ENCODE data around the gene BTBD9. TPM values are rescaled to one million over a fixed set of nuclear protein-coding genes. Genes with fewer than 3 reads are reported as not detected.
"Not testable (repeated sequence)": the region's sequence is repeated elsewhere in the genome, so short reads cannot be mapped to it uniquely, and the experiment has no call there.

The BTBD9 gene
- total and polyA plus RNA-seq, 9 of the 15 experiments (the other 6 are each of a cell fraction or from before 2014, with no cell fraction given), result 0.08 to 1.6 (median 0.58) TPM

GRCh38 chr6:38625217-38625616 is 14.5 kb downstream of the BTBD9 start (continued):
- TF ChIP-seq NRF1 (conservative IDR thresholded peaks at IDR 0.05 in 1 of 2, IDR thresholded peaks at IDR 0.05 in 1 of 2) (no peak), MITF (IDR thresholded peaks at IDR 0.05) (no peak), NFRKB (IDR thresholded peaks at IDR 0.05; ENCODE audit: low read depth) (no peak), ZNF407 (IDR thresholded peaks at IDR 0.05; ENCODE audit: low read depth) (no peak), MLLT1 (IDR thresholded peaks at IDR 0.05) (no peak)

- H2AFZ ChIP-seq (ENCODE audit: low read depth, low read length); POLR2A ChIA-PET; intact Hi-C loops (cut with micrococcal nuclease); ATAC-seq; FAIRE-seq; H3K4me3 ChIP-seq; H3K27ac ChIP-seq (ENCODE audit: extremely low read depth, low read depth, low read length); H3K4me1 ChIP-seq (replicated peaks in 1 of 2; ENCODE audit: control insufficient read depth in 2 of 2, insufficient read depth in 2 of 2, low read length in 2 of 2); CTCF ChIA-PET (ENCODE audit: low intra/inter-chr PET ratio); H3K9ac ChIP-seq (ENCODE audit: insufficient read depth in 1 of 2, low read depth in 2 of 2, low read length in 2 of 2); H3K9me3 ChIP-seq (replicated peaks; ENCODE audit: control insufficient read depth, insufficient read depth, low read depth, low read length); H3K9me1 ChIP-seq (ENCODE audit: control insufficient read depth, insufficient read depth, low read length); DNase-seq (ENCODE audit: extremely low read depth in 1 of 4, low spot score in 3 of 4); in situ Hi-C loops (cut with MboI); H3K79me2 ChIP-seq (ENCODE audit: control insufficient read depth, insufficient read depth, low read length); H3K36me3 ChIP-seq (ENCODE audit: control insufficient read depth, insufficient read depth, low read length); BruUV-seq (replicated peaks); H3K4me2 ChIP-seq (ENCODE audit: insufficient read depth, low read length); H4K20me1 ChIP-seq (replicated peaks; ENCODE audit: control insufficient read depth, insufficient read depth, low read length): not testable (repeated sequence)
- peaks cover 12 to 34% of the 10 kb centered on the region in 2 experiments; a peak in 4 of 5 replicates for H3K27me3 ChIP-seq (ENCODE audit: control insufficient read depth in 2 of 2, insufficient read depth in 2 of 2, low read length in 2 of 2)
- 0% methylated on average over 1 of the region's 1 CpG for WGBS (ENCODE audit: insufficient coverage, low coverage, missing lambda C conversion rate)
Measured at GRCh38 chr6:38619342-38619741, 20.4 kb downstream of the BTBD9 start.
